ENCODE results near the gene PHLDA2.

GRCh38 chr11:2893935-2894334 is 35.3 kb downstream of the PHLDA2 start:
- TF ChIP-seq CTCF (IDR thresholded peaks at IDR 0.05) (no peak), POLR2A (IDR thresholded peaks at IDR 0.05) (no peak)
